AG09309 (cell line): Measurements from ENCODE around the gene ANKRD39.
A peak's percentile ranks its signal among the peaks of the same experiment; 100 is the strongest.

ENCODE experiments used
- DNase-seq: peaks from one replicate; pipeline ENCODE4 v3.0.0-alpha.2; 2010; ENCODE audit warnings: low read depth
- H3K4me3 ChIP-seq: 2 replicates; pipeline ENCODE4 v1.5.1; 2011; ENCODE audit warnings: mild to moderate bottlenecking, low read depth, low read length, moderate library complexity; ENCODE audit not compliant: control insufficient read depth
- CTCF ChIP-seq: IDR thresholded peaks from 2 replicates; pipeline ENCODE4 v1.5.1; 2011; ENCODE audit warnings: mild to moderate bottlenecking, low read depth, low read length, inconsistent platforms; ENCODE audit not compliant: insufficient read depth, control insufficient read depth; ENCODE audit errors: missing control alignments

ANKRD39 gene, protein sequence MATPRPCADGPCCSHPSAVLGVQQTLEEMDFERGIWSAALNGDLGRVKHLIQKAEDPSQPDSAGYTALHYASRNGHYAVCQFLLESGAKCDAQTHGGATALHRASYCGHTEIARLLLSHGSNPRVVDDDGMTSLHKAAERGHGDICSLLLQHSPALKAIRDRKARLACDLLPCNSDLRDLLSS

DNA sequence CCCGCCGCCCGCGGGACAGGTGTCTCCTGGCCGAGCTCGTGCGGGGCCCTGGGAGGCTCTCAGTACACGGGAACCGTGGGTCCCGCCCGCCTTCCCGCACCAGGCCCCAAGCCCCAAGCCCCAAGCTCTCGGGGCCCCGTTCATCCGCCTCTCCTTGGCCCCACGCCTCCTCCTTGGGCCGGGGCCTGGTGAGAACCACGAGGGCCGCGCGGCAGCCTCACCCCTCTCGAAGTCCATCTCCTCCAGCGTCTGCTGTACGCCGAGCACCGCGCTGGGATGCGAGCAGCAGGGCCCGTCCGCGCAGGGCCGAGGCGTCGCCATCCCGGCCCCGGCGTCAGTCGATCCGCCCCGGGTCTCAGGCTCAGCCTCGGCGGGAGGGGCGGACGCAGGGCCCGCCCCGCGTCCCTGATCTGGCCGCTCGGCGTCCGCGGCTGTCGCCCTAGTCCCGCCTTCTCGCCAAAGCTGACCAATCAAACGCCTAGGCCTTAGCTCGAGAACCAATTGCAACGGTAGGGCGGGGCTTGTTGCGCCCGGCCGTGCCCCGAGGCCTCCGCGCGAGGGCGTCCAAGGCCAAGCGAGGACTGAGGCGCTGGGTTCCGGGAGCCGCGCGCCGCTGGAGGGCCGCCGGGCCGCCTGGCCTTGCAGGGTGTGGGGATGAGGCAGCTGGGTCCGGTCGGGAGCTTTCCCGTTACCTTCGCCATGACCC, at the start of gene ANKRD39:
TSS of gene ANKRD39 (minus strand) at position 350 of the 706 bp plus-strand sequence. CDS start at position 321, 29 bp downstream.
- H3K4me3 ChIP-seq: peak within 1 kb of the TSS; percentile 78
- peak; percentile 63 for TF ChIP-seq CTCF
- DNase-seq: peak; percentile 89

DNA sequence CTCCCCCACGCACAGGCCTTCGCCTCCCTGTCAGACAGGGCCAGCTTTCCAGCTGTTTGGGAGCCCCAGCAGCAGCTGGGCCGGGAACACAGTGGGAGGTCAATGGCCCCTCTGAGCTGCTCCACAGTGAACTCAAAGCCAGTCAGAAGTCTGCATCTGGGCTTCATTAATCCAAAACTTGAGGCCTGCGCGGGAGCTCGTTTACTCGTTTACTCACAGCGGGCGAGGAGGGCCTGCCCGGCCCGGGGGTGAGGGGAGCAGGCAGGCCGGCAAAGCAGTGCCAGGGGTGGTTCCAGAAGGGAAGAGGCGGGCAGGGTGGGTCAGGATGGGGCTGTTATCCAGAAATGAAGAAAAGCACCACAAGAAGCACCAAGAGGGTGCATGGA, 48.9 kb upstream of the ANKRD39 start:
- no peak for TF ChIP-seq CTCF
- DNase-seq: no peak
- H3K4me3 ChIP-seq: no peak overlapping the region

- DNase-seq: no peak
- H3K4me3 ChIP-seq: no peak overlapping the region
- TF ChIP-seq CTCF: no peak
These were observed 46.0 kb upstream of the ANKRD39 start for GRCh38 chr2:96903815-96904214.

DNA sequence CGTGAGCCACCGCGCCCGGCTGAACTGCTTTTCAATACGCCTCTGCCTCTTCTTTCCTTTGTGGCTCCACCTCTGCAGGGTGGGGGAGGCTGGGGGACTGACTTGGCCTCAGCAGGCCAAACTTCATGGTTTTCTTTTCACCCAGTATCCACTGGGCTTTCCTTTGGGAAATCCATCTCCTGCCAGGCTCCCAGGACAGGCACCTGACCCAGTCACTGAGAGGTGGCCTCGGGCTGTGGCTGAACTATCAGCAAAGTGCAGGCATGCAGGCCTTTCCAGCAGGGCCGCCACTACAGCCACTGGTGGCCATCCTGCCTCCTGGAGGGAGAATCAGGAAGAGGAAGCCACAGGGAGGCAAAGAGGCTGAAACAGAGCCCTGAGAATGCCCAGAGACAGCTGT, 45.5 kb upstream of the ANKRD39 start:
- no peak for TF ChIP-seq CTCF
- no peak for DNase-seq
- H3K4me3 ChIP-seq: no peak overlapping the region

DNA sequence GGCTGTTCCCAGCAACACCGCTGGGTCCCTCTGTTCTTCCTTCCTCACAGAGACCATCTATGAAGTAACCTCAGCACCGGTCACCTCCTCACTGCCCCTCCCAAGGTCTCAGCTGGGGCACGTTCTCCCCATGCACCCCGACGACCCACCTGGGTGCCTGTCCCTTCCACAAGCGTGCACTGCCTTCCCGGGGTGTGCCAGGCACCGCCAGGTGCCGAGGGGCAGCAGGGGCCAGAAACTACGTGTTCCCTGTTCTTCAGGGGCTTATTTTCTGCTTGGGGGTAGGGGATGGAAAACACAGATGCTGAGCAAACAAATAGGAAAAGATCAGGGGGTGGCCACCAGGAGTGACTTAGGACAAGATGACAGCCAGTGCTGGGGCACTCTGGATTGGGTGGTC, 42.4 kb upstream of the ANKRD39 start:
- H3K4me3 ChIP-seq: no peak overlapping the region
- no peak for TF ChIP-seq CTCF
- DNase-seq: no peak

GRCh38 chr2:96899413-96899741, 41.6 kb upstream of the ANKRD39 start:
- TF ChIP-seq CTCF: no peak
- DNase-seq: no peak
- H3K4me3 ChIP-seq: no peak overlapping the region
